Stimulated activated naive B cell treated with anti-CD40 and anti-IgM and Interleukin-4, amounts not matched to agents 10 μg/mL and 1 μg/mL and 100 μg/mL, for 72 hours (primary cell): ENCODE measurements around the gene TIMP2.
"Not testable (repeated sequence)": the region's sequence is repeated elsewhere in the genome, so short reads cannot be mapped to it uniquely, and the experiment has no call there.

Source experiments
- ATAC-seq, 2 donors: fragments of 150-1000 bp; cut with Tn5 transposase; replicated peaks; 2 replicates each; pipeline ENCODE4 v1.10.0; 2021; ENCODE audit warnings: moderate library complexity in 1 of 2
- DNase-seq: peaks from one replicate; pipeline ENCODE4 v3.0.0; 2021
- H3K27ac Mint-ChIP-seq: one replicate; pipeline ENCODE4 v1.8.0; 2022; ENCODE audit warnings: mild to moderate bottlenecking, mixed read lengths
- H3K27me3 Mint-ChIP-seq, 2 donors: one replicate each; pipeline ENCODE4 v1.8.0; 2022; ENCODE audit warnings: mixed read lengths in 2 of 2
- H3K36me3 Mint-ChIP-seq, 2 donors: one replicate each; pipeline ENCODE4 v1.8.0; 2022; ENCODE audit warnings: mixed read lengths in 2 of 2, mild to moderate bottlenecking in 1 of 2
- H3K4me1 Mint-ChIP-seq, 2 donors: one replicate each; pipeline ENCODE4 v1.8.0; 2022; ENCODE audit warnings: mixed read lengths in 2 of 2, mild to moderate bottlenecking in 1 of 2
- H3K4me3 Mint-ChIP-seq, 2 donors: one replicate each; pipeline ENCODE4 v1.8.0; 2022; ENCODE audit warnings: mild to moderate bottlenecking in 2 of 2, mixed read lengths in 2 of 2, moderate library complexity in 1 of 2
- H3K9me3 Mint-ChIP-seq, 2 donors: one replicate each; pipeline ENCODE4 v1.8.0; 2022; ENCODE audit warnings: mixed read lengths in 2 of 2, mild to moderate bottlenecking in 1 of 2

The TIMP2 gene

DNA sequence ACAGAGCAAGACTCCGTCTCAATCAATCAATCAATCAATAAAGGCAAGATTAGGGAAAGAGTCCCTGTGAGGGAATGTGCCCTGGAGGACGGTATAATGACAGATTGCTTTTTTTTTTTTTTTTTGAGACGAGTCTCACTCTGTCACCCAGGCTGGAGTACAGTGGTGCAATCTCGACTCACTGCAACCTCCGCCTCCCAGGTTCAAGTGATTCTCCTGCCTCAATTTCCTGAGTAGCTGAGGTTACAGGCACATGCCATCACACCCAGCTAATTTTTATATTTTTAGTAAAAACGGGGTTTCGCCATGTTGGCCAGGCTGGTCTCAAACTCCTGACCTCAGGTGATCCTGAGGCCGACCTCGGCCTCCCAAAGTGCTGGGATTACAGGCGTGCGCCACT is 35.1 kb downstream of the TIMP2 start:
- not testable (repeated sequence) for H3K27me3 Mint-ChIP-seq, H3K36me3 Mint-ChIP-seq, H3K9me3 Mint-ChIP-seq, DNase-seq
- H3K4me3 Mint-ChIP-seq = peak overlapping the region; percentile 66 to 75
- peak overlapping the region; percentile 88 for H3K27ac Mint-ChIP-seq
- H3K4me1 Mint-ChIP-seq = peaks cover 47 to 62% of the 10 kb centered on the region in 2 donors
- ATAC-seq = peak; percentile 1

DNA sequence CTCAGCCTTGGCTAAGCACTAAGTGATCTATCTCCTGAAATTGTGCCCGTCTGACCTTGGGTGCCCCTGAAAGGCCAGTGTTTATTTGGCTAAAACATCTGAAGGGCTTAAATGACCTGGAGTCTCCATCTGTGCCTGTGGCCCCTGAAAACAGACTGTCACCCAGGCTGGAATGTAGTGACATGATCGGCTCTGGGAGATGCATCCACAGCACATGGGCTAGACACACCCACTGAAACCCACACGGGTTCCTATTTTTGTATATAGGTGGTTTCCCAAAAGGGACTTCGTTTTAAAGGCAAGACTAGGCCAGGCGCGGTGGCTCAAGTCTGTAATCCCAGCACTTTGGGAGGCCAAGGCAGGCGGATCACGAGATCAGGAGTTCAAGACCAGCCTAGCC is 35.7 kb downstream of the TIMP2 start:
- ATAC-seq (peak; percentile 86 to 88), DNase-seq (peak; percentile 54)
- H3K27ac Mint-ChIP-seq = peak overlapping the region; percentile 88
- no peaks in the 10 kb centered on the region for H3K27me3 Mint-ChIP-seq
- peak overlapping the region; percentile 66 to 75 for H3K4me3 Mint-ChIP-seq
- peaks cover 0 to 3% of the 10 kb centered on the region in 2 donors for H3K36me3 Mint-ChIP-seq
- no peaks in the 10 kb centered on the region for H3K9me3 Mint-ChIP-seq
- peaks cover 47 to 62% of the 10 kb centered on the region in 2 donors for H3K4me1 Mint-ChIP-seq

- no peaks in the 10 kb centered on the region for H3K9me3 Mint-ChIP-seq
- peak overlapping the region; percentile 66 to 75 for H3K4me3 Mint-ChIP-seq
- H3K27me3 Mint-ChIP-seq = no peaks in the 10 kb centered on the region
- H3K27ac Mint-ChIP-seq = peak overlapping the region; percentile 88
- DNase-seq (no peak), ATAC-seq (peak; percentile 51 to 55)
- H3K4me1 Mint-ChIP-seq = peaks cover 47 to 64% of the 10 kb centered on the region in 2 donors
- H3K36me3 Mint-ChIP-seq = peaks cover 0 to 3% of the 10 kb centered on the region in 2 donors
Observed at GRCh38 chr17:78888941-78889518, 36.2 kb downstream of the TIMP2 start.

GRCh38 chr17:78886954-78887353 is 38.2 kb downstream of the TIMP2 start:
- H3K4me1 Mint-ChIP-seq = peaks cover 45 to 62% of the 10 kb centered on the region in 2 donors
- H3K27ac Mint-ChIP-seq = peak overlapping the region; percentile 1
- DNase-seq = no peak

GRCh38 chr17:78885956-78886355 is 39.2 kb downstream of the TIMP2 start:
- H3K36me3 Mint-ChIP-seq = peaks cover 0 to 1% of the 10 kb centered on the region in 2 donors
- H3K27me3 Mint-ChIP-seq = peaks cover 0 to 4% of the 10 kb centered on the region in 2 donors
- ATAC-seq = no peak
- H3K9me3 Mint-ChIP-seq = no peaks in the 10 kb centered on the region
- H3K4me1 Mint-ChIP-seq = peaks cover 35 to 52% of the 10 kb centered on the region in 2 donors
- no peak overlapping the region for H3K27ac Mint-ChIP-seq
- no peak overlapping the region for H3K4me3 Mint-ChIP-seq
- no peak for DNase-seq

More at GRCh38 chr17:78886954-78887353, 38.2 kb downstream of the TIMP2 start:
- ATAC-seq = no peak
- peaks cover 0 to 1% of the 10 kb centered on the region in 2 donors for H3K36me3 Mint-ChIP-seq
- H3K4me3 Mint-ChIP-seq = no peak overlapping the region
- H3K9me3 Mint-ChIP-seq = no peaks in the 10 kb centered on the region
- peaks cover 0 to 4% of the 10 kb centered on the region in 2 donors for H3K27me3 Mint-ChIP-seq

- Mint-ChIP-seq H3K4me3 (no peak overlapping the region), H3K36me3 (peaks cover 0 to 1% of the 10 kb centered on the region in 2 donors), H3K27ac (no peak overlapping the region), H3K4me1 (peaks cover 30 to 45% of the 10 kb centered on the region in 2 donors), H3K9me3 (no peaks in the 10 kb centered on the region), H3K27me3 (peaks cover 0 to 4% of the 10 kb centered on the region in 2 donors)
- DNase-seq (no peak), ATAC-seq (no peak)
Observed at GRCh38 chr17:78884876-78885667, 40.1 kb downstream of the TIMP2 start.

DNA sequence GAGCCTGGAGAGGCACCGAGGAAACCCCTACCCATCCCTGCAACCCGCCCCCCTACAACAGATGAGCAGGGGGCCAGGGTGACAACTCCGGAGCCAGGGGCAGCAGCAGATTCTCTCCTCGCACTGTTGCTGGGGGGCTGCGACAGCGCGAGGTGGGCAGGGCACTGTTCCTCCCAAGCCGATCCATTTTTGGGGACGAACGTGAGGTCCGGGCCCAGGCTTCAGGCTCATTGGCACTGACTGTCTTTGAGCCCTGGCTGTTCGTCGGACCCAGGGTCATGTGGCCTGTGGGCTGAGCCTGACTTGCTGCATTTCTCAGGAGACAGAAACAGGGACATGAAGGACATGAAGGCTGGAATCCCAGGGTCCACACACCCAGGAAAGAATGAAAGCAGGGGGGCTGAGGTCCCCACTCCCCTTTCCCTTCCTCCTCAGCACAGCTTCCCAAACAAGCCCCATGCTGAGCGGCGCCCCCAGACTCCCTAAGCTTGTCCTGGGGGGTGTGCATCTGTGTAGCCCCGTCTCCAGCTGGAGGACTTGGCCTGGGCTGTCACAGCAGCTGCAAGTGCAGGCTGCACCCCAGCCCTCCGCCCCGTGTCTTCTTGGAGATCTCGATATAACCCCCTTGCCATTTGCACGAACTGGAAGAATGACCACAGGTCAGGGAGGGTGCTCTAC is 40.9 kb downstream of the TIMP2 start:
- Mint-ChIP-seq H3K4me3 (peak overlapping the region in 1 of 2 donors; percentile 88), H3K27me3 (peaks cover 0 to 4% of the 10 kb centered on the region in 2 donors), H3K4me1 (peaks cover 27 to 45% of the 10 kb centered on the region in 2 donors), H3K9me3 (no peaks in the 10 kb centered on the region), H3K27ac (no peak overlapping the region), H3K36me3 (peaks cover 0 to 1% of the 10 kb centered on the region in 2 donors)
- DNase-seq (no peak), ATAC-seq (no peak)

- Mint-ChIP-seq H3K4me3 (peak overlapping the region; percentile 88 to 89), H3K9me3 (no peaks in the 10 kb centered on the region), H3K4me1 (peaks cover 25 to 45% of the 10 kb centered on the region in 2 donors), H3K27ac (peak overlapping the region; percentile 96), H3K36me3 (peaks cover 0 to 1% of the 10 kb centered on the region in 2 donors), H3K27me3 (peaks cover 4 to 5% of the 10 kb centered on the region in 2 donors)
- peak; percentile 5 for DNase-seq
- peak; percentile 31 to 36 for ATAC-seq
Observed at GRCh38 chr17:78883533-78884131, 41.6 kb downstream of the TIMP2 start.

DNA sequence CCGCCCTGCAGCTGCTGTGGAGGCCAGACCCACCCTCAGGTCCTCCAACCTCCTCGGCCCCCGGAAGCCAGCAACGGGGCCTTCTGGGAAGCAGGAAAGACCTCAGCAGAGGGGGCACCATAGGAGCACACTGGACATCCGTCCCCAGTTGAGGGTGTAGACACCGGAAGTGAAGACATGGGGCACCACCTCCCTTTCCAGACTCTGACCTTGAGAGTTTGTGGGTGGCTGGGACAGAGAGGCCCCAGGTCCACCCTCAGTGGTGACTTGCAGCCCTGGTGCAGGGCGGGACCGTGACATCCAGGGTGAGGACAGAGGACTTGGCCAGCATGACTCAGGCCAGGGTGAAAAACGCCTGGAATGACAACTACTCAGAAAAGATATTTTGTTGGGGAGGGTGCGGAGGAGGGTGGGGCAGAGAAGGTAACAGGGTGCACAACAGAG is 42.1 kb downstream of the TIMP2 start:
- ATAC-seq (peak; percentile 72 to 76), DNase-seq (no peak)
- no peaks in the 10 kb centered on the region for H3K9me3 Mint-ChIP-seq
- H3K4me1 Mint-ChIP-seq = peaks cover 23 to 46% of the 10 kb centered on the region in 2 donors
- peak overlapping the region; percentile 96 for H3K27ac Mint-ChIP-seq
- H3K27me3 Mint-ChIP-seq = peaks cover 4 to 5% of the 10 kb centered on the region in 2 donors
- peak overlapping the region; percentile 88 to 89 for H3K4me3 Mint-ChIP-seq
- peaks cover 0 to 1% of the 10 kb centered on the region in 2 donors for H3K36me3 Mint-ChIP-seq

- ATAC-seq = peak; percentile 63
- peak; percentile 20 for DNase-seq
- H3K4me1 Mint-ChIP-seq = peaks cover 23 to 48% of the 10 kb centered on the region in 2 donors
- H3K9me3 Mint-ChIP-seq = no peaks in the 10 kb centered on the region
- H3K36me3 Mint-ChIP-seq = peaks cover 0 to 1% of the 10 kb centered on the region in 2 donors
- H3K4me3 Mint-ChIP-seq = peak overlapping the region; percentile 88 to 89
- H3K27me3 Mint-ChIP-seq = peaks cover 4 to 5% of the 10 kb centered on the region in 2 donors
- peak overlapping the region; percentile 96 for H3K27ac Mint-ChIP-seq
Observed at GRCh38 chr17:78882540-78883088, 42.6 kb downstream of the TIMP2 start.

DNA sequence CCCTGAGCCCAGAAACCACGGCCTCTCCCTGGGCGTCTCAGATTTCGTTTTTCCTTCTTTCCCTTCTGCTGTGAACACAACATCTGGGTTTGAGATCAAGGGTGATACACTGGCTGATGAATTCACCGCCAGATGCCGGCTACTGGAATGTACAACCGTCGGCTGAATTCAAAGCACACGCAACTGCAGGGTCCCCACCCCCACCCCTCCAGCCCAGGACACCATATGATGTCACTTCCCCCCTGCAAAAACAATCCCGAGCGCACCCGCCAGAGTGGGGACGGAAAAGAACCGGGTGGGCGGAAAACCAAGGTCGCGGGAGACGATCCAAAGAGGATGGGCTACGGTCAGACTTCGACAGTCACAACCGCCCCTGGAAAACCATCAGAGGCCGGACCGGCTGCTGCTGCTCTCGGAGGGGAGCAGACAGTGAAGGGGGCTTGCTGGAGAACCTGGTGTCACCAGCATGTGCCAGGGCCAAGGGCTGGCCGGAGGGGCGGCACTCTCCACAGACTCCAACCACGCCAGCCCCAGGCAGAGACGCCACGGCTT is 45.5 kb downstream of the TIMP2 start:
- H3K27ac Mint-ChIP-seq = peak overlapping the region; percentile 73
- no peaks in the 10 kb centered on the region for H3K9me3 Mint-ChIP-seq
- peak; percentile 10 for DNase-seq
- H3K4me3 Mint-ChIP-seq = peak overlapping the region; percentile 75 to 81
- ATAC-seq = peak; percentile 19 to 28
- H3K4me1 Mint-ChIP-seq = peaks cover 27 to 55% of the 10 kb centered on the region in 2 donors
- H3K27me3 Mint-ChIP-seq = peaks cover 5 to 12% of the 10 kb centered on the region in 2 donors
- peaks cover 0 to 1% of the 10 kb centered on the region in 2 donors for H3K36me3 Mint-ChIP-seq

- Mint-ChIP-seq H3K36me3 (peaks cover 0 to 1% of the 10 kb centered on the region in 2 donors), H3K27me3 (peaks cover 5 to 12% of the 10 kb centered on the region in 2 donors), H3K4me3 (peak overlapping the region; percentile 75 to 81), H3K4me1 (peaks cover 27 to 53% of the 10 kb centered on the region in 2 donors), H3K27ac (peak overlapping the region; percentile 4), H3K9me3 (no peaks in the 10 kb centered on the region)
- ATAC-seq (no peak), DNase-seq (no peak)
Observed at GRCh38 chr17:78878871-78879527, 46.2 kb downstream of the TIMP2 start.

- H3K27ac Mint-ChIP-seq = no peak overlapping the region
- H3K9me3 Mint-ChIP-seq = no peaks in the 10 kb centered on the region
- ATAC-seq (no peak), DNase-seq (no peak)
- H3K4me1 Mint-ChIP-seq = peaks cover 22 to 46% of the 10 kb centered on the region in 2 donors
- H3K36me3 Mint-ChIP-seq = peaks cover 0 to 1% of the 10 kb centered on the region in 2 donors
- H3K27me3 Mint-ChIP-seq = peaks cover 5 to 11% of the 10 kb centered on the region in 2 donors
- H3K4me3 Mint-ChIP-seq = peak overlapping the region in 1 of 2 donors; percentile 22
Observed at GRCh38 chr17:78878261-78878660, 46.9 kb downstream of the TIMP2 start.
